Stimulated activated CD8-positive, alpha-beta memory T cell treated with anti-CD3 and anti-CD28 coated beads, Interleukin-15, amount 100 ng/mL, for 1 hour (primary cell): Measurements from ENCODE around the gene ZNF407.

ENCODE experiments used
- DNase-seq: peaks from one replicate; pipeline ENCODE4 v3.0.0-alpha.2; 2020; ENCODE audit warnings: low read depth

The ZNF407 gene

DNA sequence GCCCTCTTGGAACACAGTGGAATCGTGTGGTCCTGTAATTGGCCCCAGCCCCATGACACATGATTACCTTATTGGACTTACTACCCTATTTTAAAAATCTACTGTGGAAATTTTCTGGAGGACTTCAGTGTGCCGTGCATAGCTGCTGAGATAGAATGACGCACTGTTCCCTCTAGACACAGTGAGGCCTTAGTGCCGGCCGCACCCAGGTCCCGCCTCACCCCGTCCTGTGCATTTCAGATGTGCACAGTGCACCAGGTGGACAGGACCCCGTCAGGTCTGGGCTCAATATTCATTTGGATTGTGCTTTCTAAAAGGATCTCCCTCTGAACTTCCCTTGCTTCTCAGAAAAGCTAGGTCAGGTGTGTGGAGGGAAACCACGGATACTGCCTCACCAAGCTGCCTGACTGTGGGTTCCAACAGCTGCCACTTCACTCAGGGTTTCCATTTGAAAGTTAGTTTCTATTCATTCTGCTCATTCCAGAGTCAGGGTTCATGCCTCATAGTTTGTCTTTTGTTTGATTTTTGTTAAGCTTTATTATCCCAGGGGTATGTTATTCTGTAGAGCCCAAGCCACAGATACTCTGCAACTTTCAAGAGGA is 455.5 kb downstream of the ZNF407 start:
- DNase-seq = no peak

DNA sequence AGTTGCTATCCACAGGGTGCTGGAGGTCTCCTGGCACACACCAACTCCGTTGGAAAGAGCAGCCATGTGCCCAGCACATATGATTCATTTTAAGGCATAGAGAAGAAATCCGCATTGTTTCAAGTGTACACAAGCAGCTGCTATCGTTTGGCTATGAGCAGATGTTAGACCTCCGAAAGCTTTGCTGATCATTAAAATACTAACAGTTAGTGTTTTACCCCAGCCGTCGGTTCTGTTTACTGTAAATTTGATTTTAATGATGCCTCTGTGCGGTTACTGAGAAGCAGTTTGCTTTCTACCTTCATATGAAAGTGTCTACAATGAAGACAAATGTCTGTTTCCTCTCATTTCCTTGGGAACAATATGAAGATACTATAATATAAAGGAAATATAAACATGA is 456.4 kb downstream of the ZNF407 start:
- DNase-seq = no peak

DNA sequence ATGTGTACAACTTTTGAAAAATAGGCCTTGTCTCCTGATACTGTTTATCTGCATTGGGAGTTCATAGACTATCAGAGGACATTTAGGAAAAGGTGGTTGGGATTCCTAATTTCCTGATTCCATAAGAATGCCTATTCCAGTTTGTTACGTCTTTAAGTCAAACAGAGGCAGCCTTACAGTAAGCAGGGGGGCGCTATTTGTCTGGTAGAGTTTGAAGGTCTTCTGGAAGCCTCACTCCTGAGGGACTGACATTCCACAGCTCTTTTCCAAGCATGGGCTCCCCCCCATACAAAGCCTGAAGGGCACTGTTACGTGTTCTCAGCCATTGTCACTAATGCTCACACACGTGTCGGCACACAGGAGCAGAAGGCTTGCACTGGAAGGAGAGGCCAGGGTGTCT is 456.9 kb downstream of the ZNF407 start:
- no peak for DNase-seq

DNA sequence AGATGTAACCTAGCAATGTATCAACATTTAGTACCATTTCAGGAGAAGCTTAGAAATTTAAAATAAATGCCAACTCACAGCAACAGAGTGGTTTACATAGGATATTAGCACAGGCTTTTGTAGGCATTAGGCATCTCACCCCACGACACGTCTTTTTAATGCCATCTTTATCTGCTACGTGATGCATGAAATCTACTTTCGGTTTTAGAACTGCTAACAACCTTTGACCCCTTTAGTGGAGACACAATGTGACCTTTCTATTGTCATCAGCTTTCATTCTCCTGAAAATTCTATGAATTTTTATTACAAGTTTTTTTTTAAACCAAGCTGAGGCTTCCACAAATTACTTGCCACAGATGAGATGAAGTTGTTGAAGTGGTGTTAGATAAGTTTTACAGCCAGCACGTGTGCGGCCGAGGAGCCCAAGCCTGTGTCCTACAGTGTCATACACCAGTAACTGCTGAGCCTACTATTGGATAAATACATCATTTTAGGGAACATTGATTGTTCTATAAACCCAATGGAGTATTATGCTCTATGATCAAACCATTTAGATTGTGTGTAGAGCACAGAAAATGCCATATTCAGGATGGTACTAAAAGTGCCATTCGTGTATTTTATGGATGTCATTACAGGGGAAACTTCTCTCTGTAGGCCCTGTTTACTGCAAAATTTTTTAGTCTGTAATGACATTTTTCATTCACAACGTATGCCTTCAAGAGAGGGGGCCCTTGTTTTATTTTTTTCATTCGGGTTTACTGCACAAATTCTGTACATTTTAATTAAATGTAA is 459.7 kb downstream of the ZNF407 start:
- DNase-seq = no peak

DNA sequence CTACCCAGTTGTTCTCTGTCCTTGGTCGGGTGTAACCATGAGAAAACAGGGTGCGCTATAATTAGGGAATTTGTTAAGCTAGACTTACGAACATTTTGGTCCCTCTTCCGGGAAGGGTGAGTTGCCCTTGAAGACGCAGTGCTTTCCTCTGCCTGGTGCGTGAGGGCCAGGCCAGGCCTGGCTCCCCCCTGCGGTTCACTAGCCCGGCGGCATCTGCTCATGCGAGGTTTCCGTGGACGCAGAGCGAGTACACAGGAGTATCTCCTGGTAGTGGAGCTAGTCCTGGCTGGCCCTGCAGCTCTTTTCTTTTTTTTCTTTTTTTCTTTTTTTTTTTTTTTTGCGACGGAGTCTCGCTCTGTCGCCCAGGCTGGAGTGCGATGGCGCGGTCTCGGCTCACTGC is 462.5 kb downstream of the ZNF407 start:
- no peak for DNase-seq

DNA sequence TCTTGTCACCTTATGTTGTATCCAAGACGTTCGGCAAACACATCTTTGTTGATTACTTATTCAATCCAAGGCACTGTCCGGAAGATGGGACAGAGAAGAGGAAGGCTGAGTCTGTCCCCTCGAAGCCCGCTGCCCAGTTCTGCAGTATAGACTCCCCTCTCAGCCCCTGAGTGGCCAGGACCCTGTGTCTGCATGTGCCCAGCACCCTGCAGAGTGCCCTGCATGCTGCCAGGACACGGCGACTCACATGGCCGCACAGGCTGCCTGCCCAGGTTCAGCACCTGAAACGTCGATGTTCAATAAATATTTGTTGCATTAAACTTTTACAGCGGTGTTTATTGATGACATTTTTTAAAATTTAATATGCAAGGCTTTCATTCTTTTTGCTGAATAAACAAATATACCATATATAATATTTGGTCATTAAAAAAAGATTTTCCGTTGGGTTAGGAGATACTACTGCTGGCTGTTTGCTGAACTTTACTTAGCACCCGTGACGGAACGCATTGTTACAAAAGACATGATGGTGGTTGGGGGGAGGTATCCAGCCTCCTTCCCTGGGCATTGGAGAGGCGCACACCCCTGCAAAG is 464.7 kb downstream of the ZNF407 start:
- no peak for DNase-seq

DNA sequence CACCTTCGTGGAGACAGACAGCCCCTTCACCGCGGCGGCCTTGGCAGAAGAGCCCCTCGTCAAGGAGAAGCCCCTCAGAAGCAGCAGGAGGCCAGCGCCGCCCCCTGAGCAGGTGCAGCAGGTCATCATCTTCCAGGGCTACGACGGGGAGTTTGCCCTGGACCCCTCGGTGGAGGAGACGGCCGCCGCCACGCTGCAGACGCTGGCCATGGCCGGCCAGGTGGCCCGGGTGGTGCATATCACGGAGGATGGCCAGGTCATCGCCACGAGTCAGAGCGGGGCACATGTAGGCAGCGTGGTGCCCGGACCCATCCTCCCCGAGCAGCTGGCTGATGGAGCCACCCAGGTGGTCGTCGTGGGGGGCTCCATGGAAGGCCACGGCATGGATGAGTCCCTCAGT is 465.5 kb downstream of the ZNF407 start:
- DNase-seq = no peak

DNA sequence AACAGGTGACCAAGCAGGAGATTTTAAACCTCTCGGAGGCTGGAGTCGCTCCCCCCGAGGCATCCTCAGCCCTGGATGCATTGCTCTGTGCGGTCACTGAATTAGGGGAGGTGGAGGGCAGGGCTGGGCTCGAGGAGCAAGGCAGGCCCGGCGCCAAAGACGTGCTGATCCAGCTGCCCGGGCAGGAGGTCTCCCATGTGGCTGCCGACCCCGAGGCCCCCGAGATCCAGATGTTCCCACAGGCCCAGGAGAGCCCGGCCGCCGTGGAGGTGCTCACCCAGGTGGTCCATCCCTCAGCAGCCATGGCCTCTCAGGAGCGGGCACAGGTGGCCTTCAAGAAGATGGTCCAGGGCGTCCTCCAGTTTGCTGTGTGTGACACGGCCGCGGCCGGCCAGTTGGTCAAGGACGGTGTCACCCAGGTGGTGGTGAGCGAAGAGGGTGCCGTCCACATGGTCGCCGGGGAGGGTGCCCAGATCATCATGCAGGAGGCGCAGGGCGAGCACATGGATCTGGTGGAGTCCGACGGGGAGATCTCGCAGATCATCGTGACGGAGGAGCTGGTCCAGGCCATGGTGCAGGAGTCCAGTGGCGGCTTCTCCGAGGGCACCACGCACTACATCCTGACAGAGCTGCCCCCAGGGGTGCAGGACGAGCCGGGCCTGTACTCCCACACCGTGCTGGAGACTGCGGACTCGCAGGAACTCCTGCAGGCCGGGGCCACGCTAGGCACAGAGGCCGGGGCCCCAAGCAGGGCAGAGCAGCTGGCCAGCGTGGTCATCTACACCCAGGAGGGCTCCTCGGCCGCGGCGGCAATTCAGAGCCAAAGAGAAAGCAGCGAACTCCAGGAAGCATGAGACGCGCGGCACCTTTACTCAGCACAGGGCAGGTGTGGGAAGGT is 466.2 kb downstream of the ZNF407 start:
- no peak for DNase-seq

DNA sequence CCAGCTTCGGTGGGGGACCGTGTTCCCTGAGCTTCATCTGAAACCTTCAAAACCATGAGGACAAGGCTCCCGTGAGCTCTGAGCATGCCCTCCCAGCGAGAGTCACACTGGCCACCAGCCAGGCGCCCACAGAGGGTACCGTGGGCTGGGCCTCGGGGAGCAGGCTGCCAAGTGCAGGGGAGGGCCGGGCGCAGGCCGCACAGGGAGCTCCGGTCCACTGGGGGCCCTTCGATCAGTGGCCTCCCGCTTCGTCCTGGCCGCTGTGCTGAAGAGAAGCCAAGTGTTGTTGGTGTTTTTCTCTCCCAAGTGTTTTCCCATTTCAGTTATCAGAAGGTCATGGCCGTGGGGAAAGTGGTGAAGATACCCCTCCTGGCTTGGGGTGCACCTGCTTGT is 466.8 kb downstream of the ZNF407 start:
- DNase-seq = no peak

DNA sequence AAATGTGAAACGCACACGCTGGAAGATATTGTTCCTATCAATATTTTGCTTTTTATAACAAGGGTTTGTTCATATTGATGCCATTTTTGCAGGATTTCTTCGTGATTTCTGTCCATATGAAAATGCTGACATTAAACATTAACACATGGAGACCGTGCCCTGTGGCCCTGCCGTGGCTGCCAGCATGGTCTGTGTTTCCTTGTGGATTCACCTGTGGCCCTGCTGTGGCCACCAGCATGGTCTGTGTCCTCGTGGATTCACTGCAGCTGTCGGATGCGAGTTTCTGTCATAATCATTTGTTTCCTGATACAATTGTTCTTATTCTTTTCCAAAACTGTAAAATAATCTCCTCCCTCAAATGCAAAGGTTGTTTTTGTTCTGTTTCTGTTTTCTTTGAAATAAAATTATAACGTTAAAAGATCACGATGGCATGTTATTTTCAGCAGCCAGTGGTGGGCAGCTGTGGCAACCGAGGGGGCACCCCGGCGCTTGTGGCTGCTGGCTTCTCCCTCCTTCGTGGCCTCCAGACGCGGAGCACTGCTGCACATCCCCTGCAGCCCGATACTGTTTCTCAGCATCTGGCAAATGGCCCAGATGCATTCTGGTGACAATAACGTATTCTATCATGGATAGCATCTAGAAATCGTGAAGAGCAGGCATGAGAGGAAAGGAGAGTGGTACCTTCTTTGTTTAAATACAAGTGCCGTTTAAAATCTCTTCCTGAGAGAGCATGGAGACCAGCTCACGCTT is 467.8 kb downstream of the ZNF407 start:
- DNase-seq = no peak

DNA sequence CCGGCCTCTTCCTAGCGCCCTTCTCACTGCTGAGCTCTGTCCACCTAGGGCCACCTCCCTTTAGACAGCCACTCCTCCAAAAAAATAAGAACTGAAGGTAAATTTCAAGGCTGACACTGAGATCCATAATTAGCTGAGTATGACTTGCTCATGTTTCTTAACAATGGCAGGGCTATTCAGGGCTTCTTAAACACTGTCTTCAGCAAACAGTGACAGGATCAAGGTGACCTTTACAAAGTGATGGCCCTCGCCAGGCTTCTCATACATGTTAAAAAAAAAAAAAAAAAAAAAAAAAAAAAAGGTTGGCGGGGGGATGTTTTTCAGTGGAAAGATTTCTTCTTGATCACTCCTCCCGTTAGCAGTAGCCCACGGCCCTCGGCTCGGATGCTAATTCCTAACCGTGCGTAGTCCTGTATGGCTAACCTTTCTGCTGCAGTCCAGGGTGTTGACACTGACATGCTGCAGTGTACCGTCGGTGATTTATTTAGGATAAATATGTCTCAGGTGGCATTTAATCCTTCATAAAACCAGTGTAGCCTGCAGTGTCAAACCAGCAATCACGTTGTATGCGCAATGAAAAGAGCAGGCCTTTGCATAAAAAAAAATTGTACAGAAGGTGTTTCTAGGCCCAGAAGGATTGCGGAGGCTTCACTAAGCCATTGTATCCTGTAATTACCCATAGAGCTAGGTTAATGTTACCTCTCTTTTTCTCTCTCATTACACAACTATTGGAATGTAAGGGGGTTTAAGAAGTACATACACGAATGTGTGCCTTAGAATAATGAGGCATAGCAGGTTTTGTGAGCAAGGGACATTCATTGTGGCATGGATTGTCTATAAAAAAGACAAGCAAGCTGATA is 468.6 kb downstream of the ZNF407 start:
- DNase-seq = no peak

DNA sequence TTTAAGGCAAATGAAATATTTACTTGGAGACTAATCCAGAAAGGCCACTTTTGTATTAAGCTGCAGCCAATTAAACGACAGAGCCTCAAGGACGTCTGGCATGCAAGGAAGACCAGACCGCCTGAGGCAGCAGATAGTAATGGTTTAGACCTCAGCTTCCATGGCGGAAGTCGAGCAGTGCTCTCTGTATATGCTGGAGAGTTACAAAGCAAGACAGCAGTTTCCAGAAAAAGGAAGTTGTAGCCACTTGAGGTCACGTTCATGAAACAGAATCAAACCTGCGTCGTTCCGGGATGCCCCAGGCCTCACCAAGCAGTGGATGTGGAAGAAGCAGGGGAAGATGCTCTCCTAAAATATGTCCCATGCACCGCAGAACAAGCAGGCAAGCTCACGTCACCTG is 469.3 kb downstream of the ZNF407 start:
- no peak for DNase-seq

DNA sequence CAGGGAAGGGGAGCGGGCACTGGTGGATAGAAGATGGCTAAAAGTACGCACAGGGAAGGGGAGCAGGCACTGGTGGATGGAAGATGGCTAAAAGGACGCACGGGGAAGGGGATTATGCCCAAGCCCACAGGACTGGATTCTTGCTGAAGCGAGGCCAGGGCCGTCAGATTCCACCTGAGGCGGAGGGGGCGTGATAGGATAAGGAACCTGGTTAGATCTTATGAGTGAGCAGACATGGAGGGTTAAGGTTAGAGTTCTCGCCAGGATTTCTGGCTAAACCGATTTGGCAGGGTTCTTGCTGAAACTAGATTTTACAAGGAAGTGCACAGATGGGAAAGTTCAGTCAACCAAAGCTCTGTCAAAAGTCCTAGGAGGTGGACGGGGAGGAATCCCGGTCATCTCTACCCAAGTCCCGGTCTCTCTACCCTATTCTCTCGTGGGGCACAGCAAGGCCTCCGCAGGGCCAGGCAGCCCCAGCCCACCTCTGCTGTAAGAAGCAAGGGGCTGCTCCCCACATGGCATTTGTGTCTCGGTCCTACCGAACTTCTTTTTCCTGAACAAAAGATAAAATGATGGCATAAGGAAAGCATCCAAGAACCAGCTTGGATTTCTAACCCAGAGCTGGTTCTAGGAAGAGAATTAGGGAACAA is 470.5 kb downstream of the ZNF407 start:
- DNase-seq = no peak

DNA sequence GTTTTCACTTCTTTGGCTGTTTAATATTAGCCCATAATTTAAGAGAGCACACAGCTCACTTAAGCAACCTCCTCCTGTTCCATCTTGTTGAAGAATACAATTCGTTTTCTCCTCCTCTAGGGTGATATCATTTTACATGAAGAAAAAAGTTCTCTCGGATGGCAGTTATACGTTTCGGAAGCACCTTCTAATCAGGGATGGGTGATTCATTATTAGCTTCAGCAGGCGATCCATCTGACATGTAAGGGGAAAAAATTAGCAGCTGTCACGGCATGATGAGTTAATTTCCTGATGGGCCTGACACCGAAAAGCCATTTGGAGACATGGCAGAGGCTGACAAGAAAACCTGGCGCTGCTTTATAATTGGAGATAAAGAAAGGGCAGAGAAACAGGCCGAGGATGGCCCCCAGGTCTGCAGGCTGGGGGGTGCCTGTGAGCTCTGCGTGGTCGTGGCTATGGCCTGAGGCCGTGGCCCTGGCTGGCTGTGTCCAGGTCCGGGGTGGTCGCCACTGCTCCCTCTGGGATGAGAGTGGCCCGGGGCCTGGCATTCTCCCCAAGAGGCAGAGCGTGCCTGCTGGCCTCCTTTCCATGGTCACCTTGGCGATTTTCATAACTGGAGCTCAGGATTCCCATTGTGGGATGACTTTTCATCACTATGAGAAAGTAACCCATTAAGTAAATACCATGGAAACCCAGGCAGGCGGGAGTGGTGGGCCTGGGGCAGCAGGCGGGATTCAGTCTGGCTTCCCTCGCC is 471.2 kb downstream of the ZNF407 start:
- no peak for DNase-seq

DNA sequence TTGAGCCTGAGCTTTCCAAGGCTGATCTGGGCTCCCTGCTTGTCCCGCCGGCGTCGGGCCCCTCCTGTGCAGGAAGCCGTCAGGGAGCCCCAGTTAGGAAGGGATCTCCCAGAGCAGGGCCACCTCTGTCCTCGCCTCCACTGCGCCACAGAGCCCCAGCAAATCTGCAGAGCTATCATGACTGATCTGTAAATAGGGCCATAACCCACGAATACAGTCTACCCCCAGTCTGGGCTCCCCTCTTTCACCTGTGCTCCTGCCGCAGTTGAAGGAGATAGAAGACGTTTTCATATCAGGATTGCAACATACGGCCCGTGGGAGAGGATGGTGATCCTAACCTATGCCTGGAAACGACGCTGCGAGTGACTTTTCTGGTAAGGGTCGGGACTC is 472.6 kb downstream of the ZNF407 start:
- DNase-seq = no peak

DNA sequence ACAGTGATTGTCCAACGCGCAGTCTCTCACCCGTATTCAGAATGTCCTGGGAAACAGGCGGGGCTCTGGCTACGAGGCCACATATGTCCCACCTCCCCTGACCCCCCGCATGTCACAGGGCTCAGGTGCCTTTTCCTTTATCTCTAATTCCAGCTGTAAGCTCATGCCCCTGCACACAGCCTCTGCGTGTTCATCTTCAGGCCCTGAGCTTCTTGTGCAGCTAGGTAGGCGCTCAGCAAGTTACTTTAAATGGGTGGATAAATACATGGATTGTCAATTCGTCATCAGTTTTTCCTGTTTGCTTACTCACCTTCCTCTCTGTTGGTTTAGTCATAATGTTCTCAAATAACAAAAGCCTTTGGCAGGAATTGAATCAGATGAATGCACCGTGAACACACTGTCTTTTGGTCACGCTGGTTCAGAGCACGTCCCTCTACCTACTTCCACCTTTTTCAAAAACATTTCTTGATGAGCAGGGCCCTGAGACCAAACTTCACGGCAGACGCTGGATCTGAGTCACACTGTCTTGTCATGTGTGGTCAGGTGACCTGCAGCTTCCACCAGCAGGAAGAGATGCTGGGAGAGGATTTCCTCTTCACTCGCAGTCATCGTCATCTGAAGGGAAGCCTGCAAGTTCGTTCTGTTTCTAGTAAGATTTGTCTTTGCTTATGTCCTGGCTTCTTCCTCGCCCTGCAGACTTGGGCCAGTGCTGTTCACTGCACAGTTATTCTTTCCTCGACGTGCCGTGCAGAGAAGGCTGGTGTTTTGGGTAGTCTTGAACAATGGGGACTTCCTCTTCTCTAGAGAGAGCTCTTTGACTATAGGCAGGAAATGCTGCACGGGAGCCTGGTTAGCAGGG is 473.2 kb downstream of the ZNF407 start:
- peak; percentile 45 for DNase-seq

DNA sequence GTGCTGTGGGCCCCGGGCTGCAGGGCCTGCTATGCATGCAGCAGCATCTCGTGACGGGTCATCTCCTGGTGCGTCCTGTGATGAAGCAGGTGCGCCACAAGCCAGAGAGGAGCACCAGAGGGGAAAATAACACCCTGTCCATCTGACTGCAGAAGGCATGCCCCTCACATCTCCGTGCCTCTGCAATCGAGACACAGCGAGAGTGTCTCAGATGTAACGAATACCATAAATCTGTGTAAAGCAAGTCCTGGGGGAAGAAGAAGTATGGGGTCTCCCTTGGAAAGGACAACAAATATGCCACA is 473.8 kb downstream of the ZNF407 start:
- no peak for DNase-seq

DNA sequence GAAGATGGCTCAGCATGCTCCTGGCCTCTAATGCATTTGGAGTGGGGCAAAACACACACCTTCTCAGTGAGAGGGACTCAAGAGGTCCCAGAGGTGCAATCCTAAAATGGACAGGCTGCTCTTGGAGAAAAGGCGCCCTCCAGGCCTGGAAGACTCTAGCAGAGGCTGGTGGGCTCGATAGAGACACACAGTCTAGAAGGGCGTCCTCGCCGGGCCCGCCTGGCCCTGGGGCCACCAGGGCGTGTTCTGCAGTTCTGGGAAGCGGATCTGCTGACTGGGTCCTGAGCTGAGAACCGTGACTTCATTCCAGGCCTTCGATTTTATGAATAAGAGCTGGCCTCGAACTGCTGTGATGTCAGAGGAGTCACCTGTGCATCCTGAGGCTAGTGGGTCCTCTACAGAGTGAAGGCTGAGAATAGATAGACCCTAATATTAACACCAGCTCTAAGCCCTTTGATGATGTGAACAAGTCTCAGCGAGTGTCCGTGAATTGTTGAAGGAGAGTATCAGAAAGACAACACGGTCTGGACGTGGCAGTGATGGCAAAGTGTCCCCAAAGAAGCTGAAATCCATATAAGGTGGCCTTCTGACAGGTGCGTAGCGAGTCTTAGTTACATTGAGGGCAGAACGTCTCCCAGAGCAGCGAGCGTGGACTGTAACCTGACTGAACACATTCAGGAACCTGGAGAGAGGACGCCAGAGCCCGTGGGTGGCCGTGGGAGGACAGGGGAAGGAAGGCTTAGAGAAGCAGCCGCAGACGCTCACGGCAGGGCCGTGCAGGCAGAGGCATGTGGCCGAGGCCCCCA is 474.4 kb downstream of the ZNF407 start:
- DNase-seq = no peak
